NB4 (cell line): ENCODE results near the gene COX5B.

Experiments used
- MYC ChIP-seq: IDR thresholded peaks from 2 replicates; pipeline ENCODE4 v1.6.1; 2011; ENCODE audit warnings: low read depth, low read length
- POLR2A ChIP-seq: IDR thresholded peaks from 2 replicates; pipeline ENCODE4 v1.6.1; 2011; ENCODE audit warnings: mild to moderate bottlenecking; ENCODE audit not compliant: insufficient read length; ENCODE audit errors: extremely low read depth
- TF ChIP-seq, protein P1 (sequence below): IDR thresholded peaks from one replicate; pipeline ENCODE4 v1.5.1; 2012; ENCODE audit warnings: low read depth, low read length
- TF ChIP-seq, protein P2 (sequence below): IDR thresholded peaks from 2 replicates; pipeline ENCODE4 v1.6.1; 2011; ENCODE audit warnings: low read depth, low read length

DNA sequence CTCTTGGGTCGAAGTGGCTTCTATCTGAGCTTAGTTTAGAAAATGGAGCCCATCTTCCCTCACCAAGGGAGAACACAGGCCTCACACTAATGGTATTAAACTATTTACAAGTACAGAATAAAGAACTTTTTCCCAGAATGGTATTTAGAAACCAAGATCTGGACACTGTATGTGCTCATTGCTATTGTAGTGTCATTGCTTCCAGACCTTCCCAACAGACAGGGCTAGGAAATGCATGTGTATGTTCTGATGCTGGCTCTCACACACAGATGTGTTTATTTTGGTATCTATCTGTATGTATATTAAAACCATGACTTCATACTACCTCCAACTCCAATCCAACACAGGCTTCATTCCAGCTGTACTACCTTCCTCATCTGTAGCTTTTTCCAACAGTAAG, 8.0 kb downstream of the COX5B start:
- TF ChIP-seq, protein P1, sequence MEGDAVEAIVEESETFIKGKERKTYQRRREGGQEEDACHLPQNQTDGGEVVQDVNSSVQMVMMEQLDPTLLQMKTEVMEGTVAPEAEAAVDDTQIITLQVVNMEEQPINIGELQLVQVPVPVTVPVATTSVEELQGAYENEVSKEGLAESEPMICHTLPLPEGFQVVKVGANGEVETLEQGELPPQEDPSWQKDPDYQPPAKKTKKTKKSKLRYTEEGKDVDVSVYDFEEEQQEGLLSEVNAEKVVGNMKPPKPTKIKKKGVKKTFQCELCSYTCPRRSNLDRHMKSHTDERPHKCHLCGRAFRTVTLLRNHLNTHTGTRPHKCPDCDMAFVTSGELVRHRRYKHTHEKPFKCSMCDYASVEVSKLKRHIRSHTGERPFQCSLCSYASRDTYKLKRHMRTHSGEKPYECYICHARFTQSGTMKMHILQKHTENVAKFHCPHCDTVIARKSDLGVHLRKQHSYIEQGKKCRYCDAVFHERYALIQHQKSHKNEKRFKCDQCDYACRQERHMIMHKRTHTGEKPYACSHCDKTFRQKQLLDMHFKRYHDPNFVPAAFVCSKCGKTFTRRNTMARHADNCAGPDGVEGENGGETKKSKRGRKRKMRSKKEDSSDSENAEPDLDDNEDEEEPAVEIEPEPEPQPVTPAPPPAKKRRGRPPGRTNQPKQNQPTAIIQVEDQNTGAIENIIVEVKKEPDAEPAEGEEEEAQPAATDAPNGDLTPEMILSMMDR, result no peak
- no peak for TF ChIP-seq POLR2A
- no peak for TF ChIP-seq MYC
- TF ChIP-seq, protein P2, sequence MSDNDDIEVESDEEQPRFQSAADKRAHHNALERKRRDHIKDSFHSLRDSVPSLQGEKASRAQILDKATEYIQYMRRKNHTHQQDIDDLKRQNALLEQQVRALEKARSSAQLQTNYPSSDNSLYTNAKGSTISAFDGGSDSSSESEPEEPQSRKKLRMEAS, result no peak
